GM12878 (cell line): ENCODE results near the gene SMIM7. TPM values are rescaled to one million over a fixed set of nuclear protein-coding genes. Genes with fewer than 3 reads are reported as not detected.

Experiments
- ATAC-seq: fragments of 200-7000 bp; cut with Tn5 transposase; 3 replicates; pipeline ENCODE4 v1.9.1; 2020; ENCODE audit warnings: mild to moderate bottlenecking, moderate library complexity
- BruUV-seq: library from RNA; stranded (reverse); fragments of 400-500 nt; replicated peaks from 2 replicates; lab custom pipeline; 2021; lab: Mats Ljungman, UMichigan
- CTCF ChIA-PET: fragments of 300-600 bp; sonication (Branson Sonifier 250); formaldehyde crosslinking; extraction: SDS; loops from one replicate; lab custom pipeline; 2021; ENCODE audit warnings: inconsistent platforms; lab: Yijun Ruan, JAX
- POLR2A ChIA-PET: fragments of 350-600 bp; formaldehyde crosslinking; extraction: SDS; loops from one replicate; lab custom pipeline; 2021; ENCODE audit warnings: inconsistent platforms; lab: Charles Lee
- RAD21 ChIA-PET: fragments of 300-600 bp; sonication (Branson Sonifier 250); formaldehyde crosslinking; loops from one replicate; lab custom pipeline; 2023; ENCODE audit warnings: antibody characterized with exemption; ENCODE audit not compliant: unreplicated experiment; lab: Charles Lee
- SMC1A ChIA-PET: fragments of 300-600 bp; sonication (Branson Sonifier 250); formaldehyde crosslinking; loops from one replicate; lab custom pipeline; 2023; ENCODE audit not compliant: unreplicated experiment, uncharacterized antibody; lab: Charles Lee
- DNase-seq: peaks from one replicate; pipeline ENCODE4 v3.0.0-alpha.2; 2011; ENCODE audit warnings: low read depth, low spot score
- FAIRE-seq: peaks from 3 replicates; lab custom pipeline; 2011; peaks lifted over from hg19 to GRCh38; lab: Jason Lieb, UNC
- H2AFZ ChIP-seq: 2 replicates; pipeline ENCODE4 v1.6.0; 2011; ENCODE audit warnings: low read depth, low read length, control low read depth; ENCODE audit not compliant: control insufficient read depth
- H3K27ac ChIP-seq: 2 replicates; pipeline ENCODE4 v1.5.1; 2011; ENCODE audit warnings: control low read depth; ENCODE audit not compliant: control insufficient read depth, insufficient read depth
- H3K27me3 ChIP-seq, 2 experiments: replicated peaks in 1 of 2; 2 replicates each; pipeline versions ENCODE4 v1.6.0 to v1.6.1; 2011; ENCODE audit warnings: low read length in 1 of 2; ENCODE audit not compliant: control insufficient read depth in 2 of 2, insufficient read depth in 2 of 2
- H3K36me3 ChIP-seq, 2 experiments: 2 replicates each; pipeline ENCODE4 v1.5.1; 2011; ENCODE audit warnings: low read length in 1 of 2; ENCODE audit not compliant: control insufficient read depth in 2 of 2, insufficient read depth in 2 of 2
- H3K4me1 ChIP-seq: 2 replicates; pipeline ENCODE4 v1.6.1; 2011; ENCODE audit warnings: mild to moderate bottlenecking, low read length, moderate library complexity, mixed read lengths; ENCODE audit not compliant: control insufficient read depth, insufficient read depth
- H3K4me2 ChIP-seq: 2 replicates; pipeline ENCODE4 v1.6.0; 2011; ENCODE audit warnings: control low read depth; ENCODE audit not compliant: control insufficient read depth, insufficient read depth
- H3K4me3 ChIP-seq: fragments of 200-600 bp; sonication (generic); 2 replicates; pipeline ENCODE4 v1.5.1; 2016
- H3K79me2 ChIP-seq: 2 replicates; pipeline ENCODE4 v1.6.0; 2011; ENCODE audit warnings: low read length; ENCODE audit not compliant: control insufficient read depth, insufficient read depth
- H3K9ac ChIP-seq: 2 replicates; pipeline ENCODE4 v1.8.0; 2011; ENCODE audit warnings: low read length, control low read depth, mixed read lengths; ENCODE audit not compliant: control insufficient read depth, insufficient read depth
- H3K9me3 ChIP-seq: replicated peaks from 3 replicates; pipeline ENCODE4 v1.5.1; 2011; ENCODE audit warnings: mild to moderate bottlenecking, low read length; ENCODE audit not compliant: control insufficient read depth, insufficient read depth
- H4K20me1 ChIP-seq: 2 replicates; pipeline ENCODE4 v1.6.0; 2011; ENCODE audit not compliant: control insufficient read depth, insufficient read depth
- CBFB ChIP-seq: IDR thresholded peaks from 2 replicates; pipeline ENCODE4 v1.6.1; 2016; ENCODE audit warnings: antibody characterized with exemption, low read depth
- CHD2 ChIP-seq: IDR thresholded peaks from 2 replicates; pipeline ENCODE4 v1.6.1; 2011; ENCODE audit warnings: low read depth, low read length, improper control_type of control experiment, borderline replicate concordance
- HCFC1 ChIP-seq: fragments of 150-350 bp; IDR thresholded peaks from 2 replicates; pipeline ENCODE4 v1.6.1; 2014; ENCODE audit warnings: low read length
- STAT1 ChIP-seq: fragments of 450-650 bp; conservative IDR thresholded peaks from 2 replicates; pipeline ENCODE4 v1.6.1; 2014; ENCODE audit warnings: antibody characterized with exemption, mild to moderate bottlenecking
- ZNF622 ChIP-seq: fragments of 450-650 bp; IDR thresholded peaks from 2 replicates; pipeline ENCODE4 v1.6.1; 2017; ENCODE audit warnings: mild to moderate bottlenecking, inconsistent platforms
- WGBS: methylation state at CpG from one replicate; pipeline ENCODE4 v1.1.6; 2016; ENCODE audit warnings: low lambda C conversion rate; ENCODE audit not compliant: insufficient replicate concordance, insufficient coverage; ENCODE audit errors: missing lambda C conversion rate; 5-methylcytosine and 5-hydroxymethylcytosine counted together
- in situ Hi-C: fragments of 300-500 bp; cut with MboI; formaldehyde crosslinking; loops from 9 replicates; pipeline ENCODE4 v1.14.3; 2018; ENCODE audit warnings: mixed read lengths
- intact Hi-C: fragments of 100-400 bp; cut with micrococcal nuclease; formaldehyde crosslinking; loops from one replicate; pipeline ENCODE4 v1.14.2; 2022; ENCODE audit not compliant: unreplicated experiment
- polyA plus RNA-seq, 11 experiments: library from polyadenylated mRNA; depleted of rRNA in 4 of 11; unstranded in 6 of 11; stranded (reverse) in 5 of 11; fragments of >200 nt; fragmentation: Nextera tagmentation in 4 of 11; fragmentation: Illumina TruSeq in 1 of 11; extraction: Ambion mirVana in 4 of 11; extraction: Trizol in 1 of 11; gene quantifications; 1 replicate in 1 of 11; 2 replicates in 10 of 11; pipeline versions ENCODE4 v1.2.1 to v1.2.3, GENCODE V29; 2011 to 2016; ENCODE audit warnings: inconsistent platforms in 2 of 11, missing spikeins in 2 of 11, low read depth in 1 of 11
- total RNA-seq, 4 experiments: library from RNA; depleted of rRNA in 3 of 4; stranded (reverse); fragments of >200 nt in 3 of 4; fragmentation: Illumina TruSeq in 1 of 4; extraction: Trizol in 1 of 4; gene quantifications; 2 replicates each; pipeline versions ENCODE4 v1.2.1 to v1.2.3, GENCODE V29; 2013 to 2021
- TF ChIP-seq, protein P1 (sequence below): fragments of 150-350 bp; IDR thresholded peaks from 2 replicates; pipeline ENCODE4 v1.6.1; 2016; ENCODE audit warnings: low read depth, low read length
- TF ChIP-seq, protein P2 (sequence below): fragments of 150-350 bp; IDR thresholded peaks from 2 replicates; pipeline ENCODE4 v1.6.1; 2014; ENCODE audit warnings: mild to moderate bottlenecking, low read depth, low read length
- TF ChIP-seq, protein P3 (sequence below): fragments of 450-650 bp; IDR thresholded peaks from 2 replicates; pipeline ENCODE4 v1.6.1; 2016; ENCODE audit warnings: mild to moderate bottlenecking
- TF ChIP-seq, protein P4 (sequence below): fragments of 450-650 bp; formaldehyde crosslinking; IDR thresholded peaks from 2 replicates; pipeline ENCODE4 v1.4.0; 2022; ENCODE audit warnings: mild to moderate bottlenecking, moderate library complexity

The SMIM7 gene
- total and polyA plus RNA-seq, 10 of the 15 experiments (the other 5 are each of a cell fraction or from before 2014, with no cell fraction given): 45.7 to 170 (median 70.8) TPM

DNA sequence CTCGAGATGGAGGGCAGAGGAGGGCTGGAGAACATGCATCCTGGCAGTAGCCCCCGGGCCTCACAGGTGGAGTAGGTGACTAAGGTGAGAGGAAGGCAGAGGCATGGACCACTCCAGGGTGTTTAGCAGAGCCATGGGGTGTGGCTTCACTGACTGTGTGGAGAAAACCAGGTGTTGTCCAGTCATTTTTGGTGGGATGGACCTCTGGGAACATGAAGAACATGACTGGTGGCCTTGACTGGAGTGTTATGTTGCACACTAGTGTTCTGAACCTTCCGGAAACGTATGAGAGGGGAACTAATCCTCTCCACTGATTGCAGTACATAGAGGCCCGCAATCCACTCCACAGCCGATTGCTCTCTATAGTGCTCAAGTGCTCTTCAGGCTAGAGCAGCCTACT lies 48.8 kb downstream of the SMIM7 start:
- ATAC-seq (no peak), DNase-seq (no peak), FAIRE-seq (no peak)
- RAD21 ChIA-PET: interaction anchor here (1.4 to 2.0 kb wide), 3 partner anchors 23 to 27 kb away, joined by 5 to 10 read pairs (median 9); no protein-coding TSS in a partner anchor
- intact Hi-C loops: no loop called here
- TF ChIP-seq, protein P1, sequence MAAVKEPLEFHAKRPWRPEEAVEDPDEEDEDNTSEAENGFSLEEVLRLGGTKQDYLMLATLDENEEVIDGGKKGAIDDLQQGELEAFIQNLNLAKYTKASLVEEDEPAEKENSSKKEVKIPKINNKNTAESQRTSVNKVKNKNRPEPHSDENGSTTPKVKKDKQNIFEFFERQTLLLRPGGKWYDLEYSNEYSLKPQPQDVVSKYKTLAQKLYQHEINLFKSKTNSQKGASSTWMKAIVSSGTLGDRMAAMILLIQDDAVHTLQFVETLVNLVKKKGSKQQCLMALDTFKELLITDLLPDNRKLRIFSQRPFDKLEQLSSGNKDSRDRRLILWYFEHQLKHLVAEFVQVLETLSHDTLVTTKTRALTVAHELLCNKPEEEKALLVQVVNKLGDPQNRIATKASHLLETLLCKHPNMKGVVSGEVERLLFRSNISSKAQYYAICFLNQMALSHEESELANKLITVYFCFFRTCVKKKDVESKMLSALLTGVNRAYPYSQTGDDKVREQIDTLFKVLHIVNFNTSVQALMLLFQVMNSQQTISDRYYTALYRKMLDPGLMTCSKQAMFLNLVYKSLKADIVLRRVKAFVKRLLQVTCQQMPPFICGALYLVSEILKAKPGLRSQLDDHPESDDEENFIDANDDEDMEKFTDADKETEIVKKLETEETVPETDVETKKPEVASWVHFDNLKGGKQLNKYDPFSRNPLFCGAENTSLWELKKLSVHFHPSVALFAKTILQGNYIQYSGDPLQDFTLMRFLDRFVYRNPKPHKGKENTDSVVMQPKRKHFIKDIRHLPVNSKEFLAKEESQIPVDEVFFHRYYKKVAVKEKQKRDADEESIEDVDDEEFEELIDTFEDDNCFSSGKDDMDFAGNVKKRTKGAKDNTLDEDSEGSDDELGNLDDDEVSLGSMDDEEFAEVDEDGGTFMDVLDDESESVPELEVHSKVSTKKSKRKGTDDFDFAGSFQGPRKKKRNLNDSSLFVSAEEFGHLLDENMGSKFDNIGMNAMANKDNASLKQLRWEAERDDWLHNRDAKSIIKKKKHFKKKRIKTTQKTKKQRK: no peak
- TF ChIP-seq CHD2 (no peak), HCFC1 (no peak), CBFB (no peak), ZNF622 (no peak), STAT1 (no peak)
- TF ChIP-seq, protein P2, sequence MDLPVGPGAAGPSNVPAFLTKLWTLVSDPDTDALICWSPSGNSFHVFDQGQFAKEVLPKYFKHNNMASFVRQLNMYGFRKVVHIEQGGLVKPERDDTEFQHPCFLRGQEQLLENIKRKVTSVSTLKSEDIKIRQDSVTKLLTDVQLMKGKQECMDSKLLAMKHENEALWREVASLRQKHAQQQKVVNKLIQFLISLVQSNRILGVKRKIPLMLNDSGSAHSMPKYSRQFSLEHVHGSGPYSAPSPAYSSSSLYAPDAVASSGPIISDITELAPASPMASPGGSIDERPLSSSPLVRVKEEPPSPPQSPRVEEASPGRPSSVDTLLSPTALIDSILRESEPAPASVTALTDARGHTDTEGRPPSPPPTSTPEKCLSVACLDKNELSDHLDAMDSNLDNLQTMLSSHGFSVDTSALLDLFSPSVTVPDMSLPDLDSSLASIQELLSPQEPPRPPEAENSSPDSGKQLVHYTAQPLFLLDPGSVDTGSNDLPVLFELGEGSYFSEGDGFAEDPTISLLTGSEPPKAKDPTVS: no peak
- TF ChIP-seq, protein P3, sequence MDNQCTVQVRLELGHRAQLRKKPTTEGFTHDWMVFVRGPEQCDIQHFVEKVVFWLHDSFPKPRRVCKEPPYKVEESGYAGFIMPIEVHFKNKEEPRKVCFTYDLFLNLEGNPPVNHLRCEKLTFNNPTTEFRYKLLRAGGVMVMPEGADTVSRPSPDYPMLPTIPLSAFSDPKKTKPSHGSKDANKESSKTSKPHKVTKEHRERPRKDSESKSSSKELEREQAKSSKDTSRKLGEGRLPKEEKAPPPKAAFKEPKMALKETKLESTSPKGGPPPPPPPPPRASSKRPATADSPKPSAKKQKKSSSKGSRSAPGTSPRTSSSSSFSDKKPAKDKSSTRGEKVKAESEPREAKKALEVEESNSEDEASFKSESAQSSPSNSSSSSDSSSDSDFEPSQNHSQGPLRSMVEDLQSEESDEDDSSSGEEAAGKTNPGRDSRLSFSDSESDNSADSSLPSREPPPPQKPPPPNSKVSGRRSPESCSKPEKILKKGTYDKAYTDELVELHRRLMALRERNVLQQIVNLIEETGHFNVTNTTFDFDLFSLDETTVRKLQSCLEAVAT: no peak
- TF ChIP-seq, protein P4, sequence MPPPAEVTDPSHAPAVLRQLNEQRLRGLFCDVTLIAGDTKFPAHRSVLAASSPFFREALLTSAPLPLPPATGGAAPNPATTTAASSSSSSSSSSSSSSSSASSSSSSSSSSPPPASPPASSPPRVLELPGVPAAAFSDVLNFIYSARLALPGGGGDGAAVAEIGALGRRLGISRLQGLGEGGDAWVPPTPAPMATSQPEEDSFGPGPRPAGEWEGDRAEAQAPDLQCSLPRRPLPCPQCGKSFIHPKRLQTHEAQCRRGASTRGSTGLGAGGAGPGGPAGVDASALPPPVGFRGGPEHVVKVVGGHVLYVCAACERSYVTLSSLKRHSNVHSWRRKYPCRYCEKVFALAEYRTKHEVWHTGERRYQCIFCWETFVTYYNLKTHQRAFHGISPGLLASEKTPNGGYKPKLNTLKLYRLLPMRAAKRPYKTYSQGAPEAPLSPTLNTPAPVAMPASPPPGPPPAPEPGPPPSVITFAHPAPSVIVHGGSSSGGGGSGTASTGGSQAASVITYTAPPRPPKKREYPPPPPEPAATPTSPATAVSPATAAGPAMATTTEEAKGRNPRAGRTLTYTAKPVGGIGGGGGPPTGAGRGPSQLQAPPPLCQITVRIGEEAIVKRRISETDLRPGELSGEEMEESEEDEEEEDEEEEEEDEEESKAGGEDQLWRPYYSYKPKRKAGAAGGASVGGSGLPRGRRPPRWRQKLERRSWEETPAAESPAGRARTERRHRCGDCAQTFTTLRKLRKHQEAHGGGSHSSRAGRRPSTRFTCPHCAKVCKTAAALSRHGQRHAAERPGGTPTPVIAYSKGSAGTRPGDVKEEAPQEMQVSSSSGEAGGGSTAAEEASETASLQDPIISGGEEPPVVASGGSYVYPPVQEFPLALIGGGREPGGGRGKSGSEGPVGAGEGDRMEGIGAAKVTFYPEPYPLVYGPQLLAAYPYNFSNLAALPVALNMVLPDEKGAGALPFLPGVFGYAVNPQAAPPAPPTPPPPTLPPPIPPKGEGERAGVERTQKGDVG: no peak
- Histone ChIP-seq H3K36me3 (peaks cover 0 to 10% of the 10 kb centered on the region in 2 experiments; a peak in 3 of 4 replicates), H3K4me1 (peaks cover 39% of the 10 kb centered on the region), H3K27ac (no peak overlapping the region), H3K9me3 (no peaks in the 10 kb centered on the region), H3K4me3 (no peak overlapping the region), H3K79me2 (peaks cover 92% of the 10 kb centered on the region), H3K4me2 (no peak overlapping the region), H3K27me3 (no peaks in the 10 kb centered on the region), H3K9ac (no peak overlapping the region), H2AFZ (no peak overlapping the region), H4K20me1 (peaks cover 6% of the 10 kb centered on the region)
- CTCF ChIA-PET: interaction anchor here (1.1 kb wide), 1 partner anchor 23 kb away, joined by 4 read pairs; no protein-coding TSS in a partner anchor
- POLR2A ChIA-PET: interaction anchor here (0.6 kb wide), 1 partner anchor 68 kb away, joined by 6 read pairs; no protein-coding TSS in a partner anchor
- WGBS: 94% methylated on average over 6 of the region's 6 CpGs
- BruUV-seq: no TSS peak
- in situ Hi-C loops: no loop called here
- SMC1A ChIA-PET: interaction anchor here (0.8 to 1.4 kb wide), 2 partner anchors 11 to 23 kb away, joined by 3 to 5 read pairs; no protein-coding TSS in a partner anchor
